ENCODE data around the gene PRM3.

DNA sequence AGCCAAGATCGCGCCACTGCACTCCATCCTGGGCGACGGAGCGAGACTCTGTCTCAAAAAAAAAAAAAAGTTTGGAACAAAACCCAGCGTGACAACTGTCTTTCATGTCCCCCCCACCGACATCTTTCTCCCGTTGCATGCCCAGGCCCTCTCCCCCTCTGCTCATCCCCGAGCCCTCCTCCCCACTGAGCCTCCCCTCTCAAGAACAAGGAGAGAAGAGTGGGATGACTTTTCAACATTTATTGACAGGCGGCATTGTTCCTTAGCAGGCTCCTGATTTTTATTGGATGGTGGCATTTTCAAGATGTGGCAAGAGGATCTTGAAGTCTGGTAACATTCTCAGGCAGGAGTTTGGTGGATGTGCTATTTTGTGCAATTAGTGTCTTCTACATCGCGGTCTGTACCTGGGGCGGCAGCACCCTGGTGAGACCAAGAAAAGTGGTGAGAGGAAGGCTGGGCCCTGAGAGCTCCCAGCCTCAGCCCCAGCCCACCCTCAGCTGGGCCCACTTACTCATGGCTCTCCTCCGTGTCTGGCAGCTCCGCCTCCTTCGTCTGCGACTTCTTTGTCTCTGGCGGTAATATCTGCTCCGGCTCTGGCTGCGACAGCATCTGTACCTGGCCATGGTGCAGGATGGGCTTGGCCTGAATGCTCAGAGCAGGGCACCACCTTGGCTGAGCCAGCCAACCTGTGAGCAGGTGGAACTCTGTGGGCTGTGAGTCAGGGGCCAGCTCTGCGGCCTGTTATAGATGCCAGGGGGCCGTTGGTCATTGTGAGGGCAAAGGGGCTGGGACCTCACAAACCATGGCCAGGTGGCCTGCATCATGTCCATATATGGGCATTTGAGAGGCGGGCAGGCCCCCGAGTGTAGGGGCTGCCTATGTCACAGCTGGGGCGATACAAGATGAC lies 7.4 kb upstream of the PRM3 start, which contains the start of gene PRM1:
- TF ChIP-seq CTCF (IDR thresholded peaks at IDR 0.05; ENCODE audit: control extremely low read depth in 1 of 3, insufficient read depth in 1 of 3, low read depth in 1 of 3, low read length in 3 of 3): no peak
- TF ChIP-seq POLR2A (IDR thresholded peaks at IDR 0.05; ENCODE audit: control extremely low read depth in 1 of 2, low read depth in 2 of 2, low read length in 2 of 2): no peak
- no peak for TF ChIP-seq SP1 (IDR thresholded peaks at IDR 0.05; ENCODE audit: low read depth, low read length)
- TF ChIP-seq JUND (IDR thresholded peaks at IDR 0.05; ENCODE audit: low read length): no peak
- TF ChIP-seq CHD1 (IDR thresholded peaks at IDR 0.05; ENCODE audit: low read depth, low read length): no peak
- no peak for TF ChIP-seq PHF8 (conservative IDR thresholded peaks at IDR 0.05; ENCODE audit: low read depth, low read length)
- TF ChIP-seq HDAC6 (IDR thresholded peaks at IDR 0.05; ENCODE audit: low read depth, low read length): no peak
- no peak for TF ChIP-seq EP300 (IDR thresholded peaks at IDR 0.05; ENCODE audit: borderline replicate concordance in 1 of 2, low read depth in 2 of 2, low read length in 2 of 2)
- TF ChIP-seq TEAD4 (IDR thresholded peaks at IDR 0.05; ENCODE audit: low read depth, low read length): no peak
- TF ChIP-seq CTBP2 (IDR thresholded peaks at IDR 0.05; ENCODE audit: borderline replicate concordance, insufficient read depth, insufficient read length, low read length): no peak
